ENCODE measurements around the gene PTGES2.

PTGES2 gene

GRCh38 chr9:128099932-128100491, 27.5 kb downstream of the PTGES2 start:
- no peak for DNase-seq (ENCODE audit: extremely low read depth, low read depth)
- TF ChIP-seq CTCF (IDR thresholded peaks at IDR 0.05; ENCODE audit: low read depth, low read length, missing control alignments), result no peak
- H3K4me3 ChIP-seq (replicated peaks; ENCODE audit: low read depth, low read length), result peak overlapping the region; percentile 82

- H3K4me3 ChIP-seq (replicated peaks; ENCODE audit: low read depth, low read length), result peak overlapping the region; percentile 82
- no peak for DNase-seq (ENCODE audit: extremely low read depth, low read depth)
- TF ChIP-seq CTCF (IDR thresholded peaks at IDR 0.05; ENCODE audit: low read depth, low read length, missing control alignments), result no peak
These were observed 28.1 kb downstream of the PTGES2 start for GRCh38 chr9:128099231-128099931.

- DNase-seq (ENCODE audit: extremely low read depth, low read depth), result peak; percentile 93
- no peak for TF ChIP-seq CTCF (IDR thresholded peaks at IDR 0.05; ENCODE audit: low read depth, low read length, missing control alignments)
- peak overlapping the region; percentile 82 for H3K4me3 ChIP-seq (replicated peaks; ENCODE audit: low read depth, low read length)
These were observed 29.0 kb downstream of the PTGES2 start for GRCh38 chr9:128098297-128099230.

GRCh38 chr9:128097543-128098296, 29.8 kb downstream of the PTGES2 start:
- H3K4me3 ChIP-seq (replicated peaks; ENCODE audit: low read depth, low read length), result peak overlapping the region; percentile 82; the same call in 1 of the 2 replicates
- DNase-seq (ENCODE audit: extremely low read depth, low read depth), result no peak
- TF ChIP-seq CTCF (IDR thresholded peaks at IDR 0.05; ENCODE audit: low read depth, low read length, missing control alignments), result no peak

- TF ChIP-seq CTCF (IDR thresholded peaks at IDR 0.05; ENCODE audit: low read depth, low read length, missing control alignments), result no peak
- H3K4me3 ChIP-seq (replicated peaks; ENCODE audit: low read depth, low read length), result no peak overlapping the region
- no peak for DNase-seq (ENCODE audit: extremely low read depth, low read depth)
These were observed 30.7 kb downstream of the PTGES2 start for GRCh38 chr9:128096616-128097536.
